GM23338 (cell line): ENCODE results near the gene C11orf54. TPM values are rescaled to one million over a fixed set of nuclear protein-coding genes. Genes with fewer than 3 reads are reported as not detected.

Experiments used
- ATAC-seq: fragments of 200-7000 bp; cut with Tn5 transposase; 3 replicates; pipeline ENCODE4 v1.9.1; 2020
- DNase-seq: peaks from one replicate; pipeline ENCODE4 v3.0.0-alpha.2; 2015; ENCODE audit warnings: low spot score
- H2AFZ ChIP-seq: fragments of 200-600 bp; sonication (generic); 2 replicates; pipeline ENCODE4 v1.8.0; 2016; ENCODE audit warnings: antibody characterized with exemption, mild to moderate bottlenecking, moderate library complexity
- H3F3A ChIP-seq: fragments of 200-600 bp; sonication (generic); replicated peaks from 2 replicates; pipeline ENCODE4 v1.8.0; 2017; ENCODE audit warnings: antibody characterized with exemption, mixed run types, low read depth
- H3K27ac ChIP-seq: fragments of 200-600 bp; sonication (generic); 2 replicates; pipeline ENCODE4 v1.6.1; 2016; ENCODE audit warnings: low read depth
- H3K27me3 ChIP-seq: fragments of 200-600 bp; sonication (generic); 2 replicates; pipeline ENCODE4 v1.8.0; 2016; ENCODE audit warnings: mild to moderate bottlenecking, mixed run types, moderate library complexity; ENCODE audit not compliant: insufficient read depth
- H3K36me3 ChIP-seq: fragments of 200-600 bp; sonication (generic); 2 replicates; pipeline ENCODE4 v1.8.0; 2016; ENCODE audit warnings: mild to moderate bottlenecking; ENCODE audit not compliant: insufficient read depth
- H3K4me1 ChIP-seq: fragments of 200-600 bp; sonication (generic); 2 replicates; pipeline ENCODE4 v1.8.0; 2016; ENCODE audit warnings: mild to moderate bottlenecking, moderate library complexity; ENCODE audit not compliant: insufficient read depth
- H3K4me2 ChIP-seq: fragments of 200-600 bp; sonication (generic); 2 replicates; pipeline ENCODE4 v1.7.1; 2017; ENCODE audit warnings: mixed run types
- H3K4me3 ChIP-seq: fragments of 200-600 bp; sonication (generic); 2 replicates; pipeline ENCODE4 v1.6.1; 2016; ENCODE audit warnings: mixed run types
- H3K79me2 ChIP-seq: fragments of 200-600 bp; sonication (generic); replicated peaks from 2 replicates; pipeline ENCODE4 v1.8.0; 2017; ENCODE audit warnings: mild to moderate bottlenecking; ENCODE audit not compliant: insufficient read depth
- H3K9me2 ChIP-seq: fragments of 200-600 bp; sonication (generic); 2 replicates; pipeline ENCODE4 v1.8.0; 2017; ENCODE audit not compliant: insufficient read depth
- H4K20me1 ChIP-seq: fragments of 200-600 bp; sonication (generic); replicated peaks from 2 replicates; pipeline ENCODE4 v1.8.0; 2017; ENCODE audit warnings: mild to moderate bottlenecking; ENCODE audit not compliant: insufficient read depth
- H3K27ac Mint-ChIP-seq: 2 replicates; pipeline ENCODE4 v1.8.0; 2020; ENCODE audit warnings: inconsistent platforms, mild to moderate bottlenecking, moderate library complexity, mixed read lengths
- H3K27me3 Mint-ChIP-seq: 3 replicates; pipeline ENCODE4 v1.8.0; 2022; ENCODE audit warnings: low read depth, mild to moderate bottlenecking, moderate library complexity, mixed read lengths, inconsistent platforms; ENCODE audit not compliant: insufficient read depth, poor library complexity
- H3K36me3 Mint-ChIP-seq: 3 replicates; pipeline ENCODE4 v1.8.0; 2021; ENCODE audit warnings: low read depth, mild to moderate bottlenecking, inconsistent platforms, moderate library complexity, mixed read lengths
- H3K4me1 Mint-ChIP-seq: 3 replicates; pipeline ENCODE4 v1.8.0; 2020; ENCODE audit warnings: mild to moderate bottlenecking, inconsistent platforms, mixed read lengths
- H3K4me3 Mint-ChIP-seq: 3 replicates; pipeline ENCODE4 v1.8.0; 2021; ENCODE audit warnings: moderate library complexity, mild to moderate bottlenecking, inconsistent platforms, mixed read lengths
- H3K9me3 Mint-ChIP-seq: 3 replicates; pipeline ENCODE4 v1.8.0; 2020; ENCODE audit warnings: moderate library complexity, mild to moderate bottlenecking, inconsistent platforms, mixed read lengths
- EZH2 ChIP-seq: fragments of 200-600 bp; sonication (generic); IDR thresholded peaks from one replicate; pipeline ENCODE4 v1.8.0; 2017; ENCODE audit warnings: antibody characterized with exemption, mild to moderate bottlenecking, low read depth; ENCODE audit not compliant: unreplicated experiment
- EZH2phosphoT487 ChIP-seq: fragments of 200-600 bp; sonication (generic); IDR thresholded peaks from one replicate; pipeline ENCODE4 v1.8.1; 2018; ENCODE audit warnings: antibody characterized with exemption; ENCODE audit not compliant: unreplicated experiment
- JUNB ChIP-seq: IDR thresholded peaks from one replicate; pipeline ENCODE4 v1.6.1; 2016; ENCODE audit warnings: antibody characterized with exemption; ENCODE audit not compliant: unreplicated experiment
- NANOG ChIP-seq: IDR thresholded peaks from 2 replicates; pipeline ENCODE4 v1.6.1; 2016; ENCODE audit warnings: antibody characterized with exemption, borderline replicate concordance
- POLR2AphosphoS5 ChIP-seq: IDR thresholded peaks from 2 replicates; pipeline ENCODE4 v1.6.1; 2016; ENCODE audit warnings: antibody characterized with exemption, low read depth
- REST ChIP-seq: IDR thresholded peaks from one replicate; pipeline ENCODE4 v1.6.1; 2018; ENCODE audit warnings: antibody characterized with exemption; ENCODE audit not compliant: unreplicated experiment
- STAT1 ChIP-seq: IDR thresholded peaks from one replicate; pipeline ENCODE4 v1.6.1; 2016; ENCODE audit warnings: antibody characterized with exemption; ENCODE audit not compliant: unreplicated experiment
- ZNF114 ChIP-seq: fragments of 250-450 bp; sonication (Bioruptor Pico); IDR thresholded peaks from 2 replicates; pipeline ENCODE4 v1.5.0; 2020; ENCODE audit warnings: mild to moderate bottlenecking, moderate library complexity
- ZNF331 ChIP-seq: fragments of 250-450 bp; sonication (Bioruptor Pico); IDR thresholded peaks from 2 replicates; pipeline ENCODE4 v1.5.0; 2020; ENCODE audit warnings: low read depth, mild to moderate bottlenecking, moderate library complexity
- polyA plus RNA-seq: library from polyadenylated mRNA; unstranded; fragments of >200 nt; fragmentation: Nextera tagmentation; extraction: Ambion mirVana; gene quantifications from 2 replicates; pipeline ENCODE4 v1.2.1, GENCODE V29; 2016
- total RNA-seq: library from RNA; depleted of rRNA; stranded (reverse); fragments of >200 nt; shearing (Covaris generic); gene quantifications from 2 replicates; pipeline ENCODE4 v1.2.3, GENCODE V29; 2014
- TF ChIP-seq, protein P1 (sequence below): IDR thresholded peaks from 2 replicates; pipeline ENCODE4 v1.6.1; 2016; ENCODE audit warnings: antibody characterized with exemption
- TF ChIP-seq, protein P2 (sequence below), 2 experiments: fragments of 200-600 bp in 1 of 2; sonication (generic) in 1 of 2; conservative IDR thresholded peaks; 2 replicates each; pipeline versions ENCODE4 v1.5.1 to v1.6.1; 2016 to 2017; ENCODE audit warnings: antibody characterized with exemption in 2 of 2, low read depth in 2 of 2, mild to moderate bottlenecking in 2 of 2, moderate library complexity in 1 of 2

Gene C11orf54
- total and polyA plus RNA-seq, 2 experiments from 2014 or later, result 35.8 to 38.8 TPM

DNA sequence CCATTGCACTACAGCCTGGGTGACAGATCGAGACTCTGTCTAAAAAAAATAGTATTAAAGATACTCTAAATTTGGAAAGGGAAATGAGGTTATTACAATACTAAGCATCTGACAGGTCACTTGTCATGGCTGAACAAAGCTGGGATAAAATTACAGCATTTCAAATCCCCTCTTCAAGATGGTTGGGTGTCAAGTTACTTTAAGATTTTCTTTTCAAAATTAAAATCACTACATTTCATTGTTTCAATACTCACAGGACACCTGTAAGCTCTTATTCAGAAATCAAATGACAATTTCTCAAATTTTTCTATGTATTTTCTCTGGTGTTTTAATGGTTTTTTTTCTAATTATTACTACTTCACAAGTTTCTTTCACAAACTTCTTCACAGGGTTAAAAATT lies 5.8 kb upstream of the C11orf54 start:
- ATAC-seq (no peak), DNase-seq (no peak)
- H3K36me3 Mint-ChIP-seq, result peaks cover 100% of the 10 kb centered on the region
- H3K36me3 ChIP-seq, result peaks cover 94% of the 10 kb centered on the region
- TF ChIP-seq EZH2, result no peak
- TF ChIP-seq, protein P1, sequence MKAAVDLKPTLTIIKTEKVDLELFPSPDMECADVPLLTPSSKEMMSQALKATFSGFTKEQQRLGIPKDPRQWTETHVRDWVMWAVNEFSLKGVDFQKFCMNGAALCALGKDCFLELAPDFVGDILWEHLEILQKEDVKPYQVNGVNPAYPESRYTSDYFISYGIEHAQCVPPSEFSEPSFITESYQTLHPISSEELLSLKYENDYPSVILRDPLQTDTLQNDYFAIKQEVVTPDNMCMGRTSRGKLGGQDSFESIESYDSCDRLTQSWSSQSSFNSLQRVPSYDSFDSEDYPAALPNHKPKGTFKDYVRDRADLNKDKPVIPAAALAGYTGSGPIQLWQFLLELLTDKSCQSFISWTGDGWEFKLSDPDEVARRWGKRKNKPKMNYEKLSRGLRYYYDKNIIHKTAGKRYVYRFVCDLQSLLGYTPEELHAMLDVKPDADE, result no peak
- H3K4me2 ChIP-seq, result 0 out of 2 replicates have a peak overlapping the region, but pooled peaks have one; percentile 18
- peak overlapping the region; percentile 72; the same call in 1 of the 2 replicates for H3K27ac ChIP-seq
- peaks cover 70% of the 10 kb centered on the region for H4K20me1 ChIP-seq
- peak overlapping the region; percentile 57; the same call in 1 of the 2 replicates for H3K27ac Mint-ChIP-seq
- no peaks in the 10 kb centered on the region for H3K27me3 ChIP-seq
- H3K27me3 Mint-ChIP-seq, result peaks cover 13% of the 10 kb centered on the region
- peak overlapping the region; percentile 56; the same call in 1 of the 3 replicates for H3K4me3 Mint-ChIP-seq
- peaks cover 3% of the 10 kb centered on the region; the same call in 1 of the 3 replicates for H3K9me3 Mint-ChIP-seq
- peaks cover 62% of the 10 kb centered on the region for H3K79me2 ChIP-seq
- peaks cover 70% of the 10 kb centered on the region for H3F3A ChIP-seq
- H2AFZ ChIP-seq, result no peak overlapping the region
- H3K9me2 ChIP-seq, result no peaks in the 10 kb centered on the region
- H3K4me1 Mint-ChIP-seq, result peaks cover 36% of the 10 kb centered on the region; the same call in 2 of the 3 replicates
- peak overlapping the region; percentile 4; the same call in 1 of the 2 replicates for H3K4me3 ChIP-seq
- peaks cover 22% of the 10 kb centered on the region for H3K4me1 ChIP-seq

DNA sequence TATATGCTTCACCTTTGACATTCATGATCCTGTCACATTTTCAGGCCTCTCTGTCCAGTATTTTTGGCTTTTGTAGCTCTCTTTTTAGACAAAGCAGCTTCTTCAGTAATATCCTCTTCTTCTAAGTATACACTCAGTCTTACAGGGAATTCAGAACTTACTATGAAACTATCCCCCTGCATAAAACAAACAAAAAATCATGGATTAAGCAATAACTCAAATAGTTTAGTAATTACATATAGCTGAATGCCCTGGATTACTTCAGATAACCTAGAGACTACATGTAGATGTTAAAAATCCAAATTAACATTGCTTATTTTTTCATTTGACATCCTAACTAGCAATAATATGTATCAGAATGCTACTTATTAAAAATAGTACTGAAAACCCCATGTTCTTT lies 5.3 kb upstream of the C11orf54 start:
- Histone ChIP-seq H2AFZ (no peak overlapping the region), H3K4me3 (peak overlapping the region; percentile 63; the same call in 1 of the 2 replicates), H3K9me2 (no peaks in the 10 kb centered on the region), H3K4me2 (peak overlapping the region; percentile 80; the same call in 1 of the 2 replicates), H4K20me1 (peaks cover 67% of the 10 kb centered on the region), H3K27me3 (no peaks in the 10 kb centered on the region), H3K36me3 (peaks cover 89% of the 10 kb centered on the region), H3K4me1 (peaks cover 22% of the 10 kb centered on the region), H3K79me2 (peaks cover 68% of the 10 kb centered on the region), H3K27ac (peak overlapping the region; percentile 71), H3F3A (peaks cover 65% of the 10 kb centered on the region)
- Mint-ChIP-seq H3K36me3 (peaks cover 100% of the 10 kb centered on the region), H3K27me3 (peaks cover 18% of the 10 kb centered on the region), H3K27ac (peak overlapping the region; percentile 57; the same call in 1 of the 2 replicates), H3K9me3 (peaks cover 7% of the 10 kb centered on the region; the same call in 2 of the 3 replicates), H3K4me1 (peaks cover 36% of the 10 kb centered on the region; the same call in 2 of the 3 replicates), H3K4me3 (peak overlapping the region; percentile 56)
- TF ChIP-seq NANOG, result no peak
- no peak for ATAC-seq
- DNase-seq, result no peak

- Histone ChIP-seq H3K4me1 (peaks cover 22% of the 10 kb centered on the region), H3K27me3 (no peaks in the 10 kb centered on the region), H3K79me2 (peaks cover 84% of the 10 kb centered on the region), H3K4me2 (peak overlapping the region; percentile 80), H3F3A (peaks cover 47% of the 10 kb centered on the region), H3K36me3 (peaks cover 69% of the 10 kb centered on the region), H2AFZ (no peak overlapping the region), H4K20me1 (peaks cover 55% of the 10 kb centered on the region), H3K27ac (peak overlapping the region; percentile 90), H3K4me3 (peak overlapping the region; percentile 63), H3K9me2 (no peaks in the 10 kb centered on the region)
- peaks cover 7% of the 10 kb centered on the region; the same call in 2 of the 3 replicates for H3K9me3 Mint-ChIP-seq
- H3K4me1 Mint-ChIP-seq, result peaks cover 36% of the 10 kb centered on the region; the same call in 2 of the 3 replicates
- ATAC-seq (no peak), DNase-seq (no peak)
- peak overlapping the region; percentile 96 for H3K27ac Mint-ChIP-seq
- peak overlapping the region; percentile 100 for H3K4me3 Mint-ChIP-seq
- peaks cover 22% of the 10 kb centered on the region for H3K27me3 Mint-ChIP-seq
- H3K36me3 Mint-ChIP-seq, result peaks cover 84% of the 10 kb centered on the region
- TF ChIP-seq STAT1 (no peak), ZNF331 (no peak), JUNB (no peak), POLR2AphosphoS5 (no peak), REST (no peak), ZNF114 (CRISPR knock-in tag) (no peak), NANOG (no peak), EZH2phosphoT487 (no peak)
- TF ChIP-seq, protein P2, sequence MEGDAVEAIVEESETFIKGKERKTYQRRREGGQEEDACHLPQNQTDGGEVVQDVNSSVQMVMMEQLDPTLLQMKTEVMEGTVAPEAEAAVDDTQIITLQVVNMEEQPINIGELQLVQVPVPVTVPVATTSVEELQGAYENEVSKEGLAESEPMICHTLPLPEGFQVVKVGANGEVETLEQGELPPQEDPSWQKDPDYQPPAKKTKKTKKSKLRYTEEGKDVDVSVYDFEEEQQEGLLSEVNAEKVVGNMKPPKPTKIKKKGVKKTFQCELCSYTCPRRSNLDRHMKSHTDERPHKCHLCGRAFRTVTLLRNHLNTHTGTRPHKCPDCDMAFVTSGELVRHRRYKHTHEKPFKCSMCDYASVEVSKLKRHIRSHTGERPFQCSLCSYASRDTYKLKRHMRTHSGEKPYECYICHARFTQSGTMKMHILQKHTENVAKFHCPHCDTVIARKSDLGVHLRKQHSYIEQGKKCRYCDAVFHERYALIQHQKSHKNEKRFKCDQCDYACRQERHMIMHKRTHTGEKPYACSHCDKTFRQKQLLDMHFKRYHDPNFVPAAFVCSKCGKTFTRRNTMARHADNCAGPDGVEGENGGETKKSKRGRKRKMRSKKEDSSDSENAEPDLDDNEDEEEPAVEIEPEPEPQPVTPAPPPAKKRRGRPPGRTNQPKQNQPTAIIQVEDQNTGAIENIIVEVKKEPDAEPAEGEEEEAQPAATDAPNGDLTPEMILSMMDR (conservative IDR thresholded peaks at IDR 0.05; ENCODE audit: low read depth in 2 of 2), result no peak
Measured at GRCh38 chr11:93737904-93738612, 3.4 kb upstream of the C11orf54 start.
